ENCODE data around the gene LHFPL4.

DNA sequence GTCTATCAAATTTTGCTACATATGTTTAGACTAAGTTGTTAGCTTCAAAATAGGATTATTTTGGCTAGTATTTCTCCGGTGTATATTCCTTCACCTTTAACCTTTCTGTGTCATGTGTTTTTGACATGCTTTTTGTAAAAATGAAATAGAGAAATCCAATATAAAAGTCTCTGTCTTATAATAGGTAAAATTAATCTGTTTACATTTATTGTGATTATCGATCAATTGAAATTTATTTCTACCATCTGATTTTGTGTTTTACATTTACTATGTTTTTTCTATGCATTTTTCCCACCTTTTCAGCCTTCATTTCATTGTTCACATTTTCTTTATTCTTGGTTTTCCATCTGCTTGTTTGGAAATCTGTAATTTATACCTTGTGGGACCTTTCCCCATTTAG is 11.7 kb upstream of the LHFPL4 start:
- TF ChIP-seq, protein P1, sequence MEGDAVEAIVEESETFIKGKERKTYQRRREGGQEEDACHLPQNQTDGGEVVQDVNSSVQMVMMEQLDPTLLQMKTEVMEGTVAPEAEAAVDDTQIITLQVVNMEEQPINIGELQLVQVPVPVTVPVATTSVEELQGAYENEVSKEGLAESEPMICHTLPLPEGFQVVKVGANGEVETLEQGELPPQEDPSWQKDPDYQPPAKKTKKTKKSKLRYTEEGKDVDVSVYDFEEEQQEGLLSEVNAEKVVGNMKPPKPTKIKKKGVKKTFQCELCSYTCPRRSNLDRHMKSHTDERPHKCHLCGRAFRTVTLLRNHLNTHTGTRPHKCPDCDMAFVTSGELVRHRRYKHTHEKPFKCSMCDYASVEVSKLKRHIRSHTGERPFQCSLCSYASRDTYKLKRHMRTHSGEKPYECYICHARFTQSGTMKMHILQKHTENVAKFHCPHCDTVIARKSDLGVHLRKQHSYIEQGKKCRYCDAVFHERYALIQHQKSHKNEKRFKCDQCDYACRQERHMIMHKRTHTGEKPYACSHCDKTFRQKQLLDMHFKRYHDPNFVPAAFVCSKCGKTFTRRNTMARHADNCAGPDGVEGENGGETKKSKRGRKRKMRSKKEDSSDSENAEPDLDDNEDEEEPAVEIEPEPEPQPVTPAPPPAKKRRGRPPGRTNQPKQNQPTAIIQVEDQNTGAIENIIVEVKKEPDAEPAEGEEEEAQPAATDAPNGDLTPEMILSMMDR (conservative IDR thresholded peaks at IDR 0.05), result no peak
- TF ChIP-seq ZFX (IDR thresholded peaks at IDR 0.05), result no peak
